Lower leg skin (tissue), 4 donors: Measurements from ENCODE around the gene ETS1. TPM values are rescaled to one million over a fixed set of nuclear protein-coding genes. Genes with fewer than 3 reads are reported as not detected.

Source experiments
- DNase-seq, 2 donors: peaks; one replicate each; pipeline ENCODE4 v3.0.0-alpha.2; 2019; ENCODE audit warnings: low spot score in 2 of 2
- H3K4me3 ChIP-seq: fragments of 200-600 bp; sonication (generic); 2 replicates; pipeline ENCODE4 v1.5.1; 2017; ENCODE audit warnings: mild to moderate bottlenecking, low read depth; ENCODE audit not compliant: poor library complexity, severe bottlenecking
- POLR2A ChIP-seq, 2 donors: fragments of 450-650 bp; IDR thresholded peaks; one replicate each; pipeline ENCODE4 v1.6.1; 2016 to 2017; ENCODE audit warnings: antibody characterized with exemption in 2 of 2, mild to moderate bottlenecking in 1 of 2, moderate library complexity in 1 of 2
- WGBS, 2 donors: methylation state at CpG; one replicate each; pipeline ENCODE4 v1.1.5; 2018; 5-methylcytosine and 5-hydroxymethylcytosine counted together
- intact Hi-C: fragments of 100-400 bp; cut with DNase I; formaldehyde crosslinking; loops from one replicate; pipeline ENCODE4 v1.15.0; 2023; ENCODE audit warnings: low total_unique reads
- total RNA-seq, 4 donors: library from RNA; depleted of rRNA; stranded (reverse); fragments of >200 nt; gene quantifications; one replicate each; pipeline ENCODE4 v1.1.0, GENCODE V29; 2016
- TF ChIP-seq, protein P1 (sequence below), 3 donors: fragments of 450-650 bp; IDR thresholded peaks; one replicate each; pipeline ENCODE4 v1.5.1; 2016; ENCODE audit warnings: antibody characterized with exemption in 3 of 3, mild to moderate bottlenecking in 3 of 3, moderate library complexity in 2 of 3

Gene ETS1
- total RNA-seq, 4 donors from 2014 or later, result 20.6 to 38.7 (median 21.8) TPM

DNA sequence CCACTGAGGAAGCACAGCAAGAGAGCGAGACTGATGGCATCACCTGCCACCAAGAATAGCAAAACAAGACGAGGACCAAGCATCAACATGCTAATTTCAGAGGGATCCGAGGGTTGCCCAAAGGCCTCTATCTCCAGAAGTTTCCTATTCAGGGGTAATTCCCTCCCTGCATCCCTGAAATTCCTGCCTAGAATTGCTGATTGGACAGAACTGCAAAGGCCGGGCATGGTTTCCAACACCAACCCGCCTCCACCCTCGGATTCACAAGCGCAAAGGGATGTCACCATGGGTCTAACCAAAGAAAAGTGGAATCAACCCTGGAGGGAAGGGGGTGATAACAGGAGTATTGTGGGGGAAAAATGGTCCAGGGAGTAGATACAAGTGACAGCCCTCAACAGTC is 28.3 kb upstream of the ETS1 start:
- TF ChIP-seq, protein P1, sequence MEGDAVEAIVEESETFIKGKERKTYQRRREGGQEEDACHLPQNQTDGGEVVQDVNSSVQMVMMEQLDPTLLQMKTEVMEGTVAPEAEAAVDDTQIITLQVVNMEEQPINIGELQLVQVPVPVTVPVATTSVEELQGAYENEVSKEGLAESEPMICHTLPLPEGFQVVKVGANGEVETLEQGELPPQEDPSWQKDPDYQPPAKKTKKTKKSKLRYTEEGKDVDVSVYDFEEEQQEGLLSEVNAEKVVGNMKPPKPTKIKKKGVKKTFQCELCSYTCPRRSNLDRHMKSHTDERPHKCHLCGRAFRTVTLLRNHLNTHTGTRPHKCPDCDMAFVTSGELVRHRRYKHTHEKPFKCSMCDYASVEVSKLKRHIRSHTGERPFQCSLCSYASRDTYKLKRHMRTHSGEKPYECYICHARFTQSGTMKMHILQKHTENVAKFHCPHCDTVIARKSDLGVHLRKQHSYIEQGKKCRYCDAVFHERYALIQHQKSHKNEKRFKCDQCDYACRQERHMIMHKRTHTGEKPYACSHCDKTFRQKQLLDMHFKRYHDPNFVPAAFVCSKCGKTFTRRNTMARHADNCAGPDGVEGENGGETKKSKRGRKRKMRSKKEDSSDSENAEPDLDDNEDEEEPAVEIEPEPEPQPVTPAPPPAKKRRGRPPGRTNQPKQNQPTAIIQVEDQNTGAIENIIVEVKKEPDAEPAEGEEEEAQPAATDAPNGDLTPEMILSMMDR (IDR thresholded peaks at IDR 0.05), result no peak
- TF ChIP-seq POLR2A (IDR thresholded peaks at IDR 0.05), result no peak
- H3K4me3 ChIP-seq, result no peak overlapping the region
- 89 to 93% methylated on average over 7 of the region's 7 CpGs for WGBS, 2 donors
- intact Hi-C loops, result no loop called here
- no peak for DNase-seq

DNA sequence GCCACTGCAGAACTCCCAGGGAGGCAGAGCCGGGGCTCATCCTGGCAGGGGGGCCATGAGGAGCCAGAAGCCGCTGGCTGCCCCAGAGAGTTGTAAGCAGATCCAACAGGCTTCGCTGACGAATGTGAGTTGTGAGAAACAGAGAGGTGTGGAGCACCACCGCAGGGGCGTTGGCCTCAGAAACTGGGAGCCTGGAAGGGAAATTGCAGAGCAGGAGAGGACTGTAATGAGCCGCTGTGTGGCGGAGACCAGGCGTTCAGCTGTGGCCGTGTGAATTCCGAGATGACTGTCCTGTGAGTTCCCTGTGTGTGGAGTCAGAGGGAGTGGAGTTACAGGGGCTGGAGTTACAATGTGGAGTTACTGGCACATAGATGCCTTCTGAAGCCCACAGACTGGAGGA is 27.7 kb upstream of the ETS1 start:
- no peak overlapping the region for H3K4me3 ChIP-seq
- intact Hi-C loops, result no loop called here
- DNase-seq, result no peak
- TF ChIP-seq, protein P1 (IDR thresholded peaks at IDR 0.05), result no peak
- no peak for TF ChIP-seq POLR2A (IDR thresholded peaks at IDR 0.05)
- WGBS, 2 donors, result 80 to 82% methylated on average over 11 of the region's 11 CpGs

- no peak overlapping the region for H3K4me3 ChIP-seq
- 93 to 97% methylated on average over 6 of the region's 6 CpGs for WGBS, 2 donors
- intact Hi-C loops, result no loop called here
- DNase-seq, result no peak
- TF ChIP-seq POLR2A (IDR thresholded peaks at IDR 0.05), result no peak
- TF ChIP-seq, protein P1 (IDR thresholded peaks at IDR 0.05), result no peak
These were observed 26.7 kb upstream of the ETS1 start for GRCh38 chr11:128614026-128614425.

GRCh38 chr11:128613300-128613995 is 26.1 kb upstream of the ETS1 start:
- TF ChIP-seq, protein P1 (IDR thresholded peaks at IDR 0.05), result no peak
- no peak for TF ChIP-seq POLR2A (IDR thresholded peaks at IDR 0.05)
- DNase-seq, result no peak
- H3K4me3 ChIP-seq, result no peak overlapping the region
- intact Hi-C loops, result no loop called here
- 87 to 92% methylated on average over 8 of the region's 8 CpGs for WGBS, 2 donors

GRCh38 chr11:128610721-128611617 is 23.6 kb upstream of the ETS1 start:
- no peak overlapping the region for H3K4me3 ChIP-seq
- WGBS, 2 donors, result 68 to 69% methylated on average over 18 of the region's 18 CpGs
- TF ChIP-seq POLR2A (IDR thresholded peaks at IDR 0.05), result no peak
- TF ChIP-seq, protein P1 (IDR thresholded peaks at IDR 0.05), result no peak
- no peak for DNase-seq
- intact Hi-C loops, result no loop called here
